Measurements from ENCODE around the gene TRIM13.

Gene TRIM13

GRCh38 chr13:50065712-50066111 is 68.9 kb downstream of the TRIM13 start:
- DNase-seq (ENCODE audit: low spot score) = no peak
